Aorta (tissue), 5 donors: Measurements from ENCODE around the gene SCYL1. TPM values are rescaled to one million over a fixed set of nuclear protein-coding genes. Genes with fewer than 3 reads are reported as not detected.

Source experiments
- ATAC-seq: fragments of 200-7000 bp; cut with Tn5 transposase; one replicate; pipeline ENCODE4 v1.9.1; 2022; ENCODE audit warnings: moderate library complexity; ENCODE audit not compliant: low FRiP score
- DNase-seq, 2 donors: peaks; one replicate each; pipeline ENCODE4 v3.0.0-alpha.2; 2020
- H3K27ac ChIP-seq, 2 donors: one replicate each; pipeline ENCODE4 v1.5.1; 2013; ENCODE audit warnings: low read length in 2 of 2, mild to moderate bottlenecking in 2 of 2, moderate library complexity in 2 of 2, control low read depth in 1 of 2, inconsistent platforms in 1 of 2, low read depth in 1 of 2
- H3K27me3 ChIP-seq, 2 donors: one replicate each; pipeline ENCODE4 v1.6.1; 2013; ENCODE audit warnings: control low read depth in 1 of 2, low read length in 1 of 2, mild to moderate bottlenecking in 1 of 2, moderate library complexity in 1 of 2; ENCODE audit not compliant: insufficient read depth in 2 of 2, control insufficient read depth in 1 of 2
- H3K36me3 ChIP-seq, 2 donors: one replicate each; pipeline ENCODE4 v1.6.1; 2013; ENCODE audit warnings: control low read depth in 1 of 2, low read length in 1 of 2, mild to moderate bottlenecking in 1 of 2; ENCODE audit not compliant: insufficient read depth in 2 of 2, control insufficient read depth in 1 of 2
- H3K4me1 ChIP-seq, 2 donors: one replicate each; pipeline ENCODE4 v1.6.1; 2013; ENCODE audit warnings: low read length in 2 of 2, control low read depth in 1 of 2, mild to moderate bottlenecking in 1 of 2, moderate library complexity in 1 of 2; ENCODE audit not compliant: insufficient read depth in 2 of 2, control insufficient read depth in 1 of 2
- H3K4me3 ChIP-seq, 2 donors: one replicate each; pipeline ENCODE4 v1.5.1; 2013; ENCODE audit warnings: low read length in 2 of 2, control low read depth in 1 of 2, mild to moderate bottlenecking in 1 of 2
- H3K9me3 ChIP-seq: one replicate; pipeline ENCODE4 v1.6.1; 2013; ENCODE audit warnings: mild to moderate bottlenecking, low read length; ENCODE audit not compliant: control insufficient read depth
- WGBS, 2 donors: extraction: QIAGEN DNeasy Blood & Tissue Kit; methylation state at CpG; one replicate each; pipeline ENCODE4 v1.1.7; 2013; 5-methylcytosine and 5-hydroxymethylcytosine counted together
- intact Hi-C, 2 donors: fragments of 100-400 bp; cut with DNase I; formaldehyde crosslinking; loops; one replicate each; pipeline versions ENCODE4 v1.14.2 to v1.15.0; 2022
- polyA plus RNA-seq, 2 donors: library from polyadenylated mRNA; stranded (reverse); fragments of 200-250 nt; gene quantifications; one replicate each; pipeline ENCODE4 v1.2.3, GENCODE V29; 2013
- total RNA-seq, 2 donors: library from RNA; stranded (reverse); fragmentation: NEBNext Ultra II Directional; extraction: Animal tissue kit (Norgen Biotek cat#: 25700); gene quantifications; one replicate each; pipeline ENCODE4 v1.2.1, GENCODE V29; 2021
- donor health status: healthy with polysubstance abuse.
- donor health status: Bipolar disorder and iron deficiency.
- donor health status: DM: no; HTN: no; CAD: no.
- donor health status: DM: no; HTN: no; CAD: no.
- donor health status: DM: yes; HTN: yes; CAD: no.

SCYL1 gene
- total and polyA plus RNA-seq, 4 donors = 31.3 to 98.9 (median 74.2) TPM

- peak; percentile 71 for ATAC-seq
- H3K4me3 ChIP-seq = peak within 1 kb of the TSS; percentile 95 to 100
- peak within 1 kb of the TSS; percentile 100 for H3K27ac ChIP-seq
- H3K27me3 ChIP-seq = peaks cover 0 to 2% of the 10 kb centered on the region in 2 donors
- 0 to 1% methylated on average over 24 of the region's 24 CpGs for WGBS, 2 donors
- intact Hi-C loops = loop anchor here in 1 of 2 donors (1.0 kb wide), 1 partner anchor 77 kb away; the partner anchor contains the start of gene NEAT1
- H3K36me3 ChIP-seq = peaks cover 3 to 6% of the 10 kb centered on the region in 2 donors
- no peaks in the 10 kb centered on the region for H3K9me3 ChIP-seq
- DNase-seq = peak; percentile 95 to 98
- H3K4me1 ChIP-seq = no peaks in the 10 kb centered on the region
Measured at GRCh38 chr11:65498977-65499712, 25.7 kb upstream of the SCYL1 start, which contains the start of gene MALAT1. TSS of gene MALAT1 (plus strand) at chr11:65499045.

- intact Hi-C loops = no loop called here
- no peak for DNase-seq
- WGBS, 2 donors = 0 to 1% methylated on average over 3 of the region's 3 CpGs
Measured at GRCh38 chr11:65499713-65500386, 25.0 kb upstream of the SCYL1 start.

GRCh38 chr11:65500387-65501185 is 24.3 kb upstream of the SCYL1 start:
- H3K27ac ChIP-seq = peak overlapping the region; percentile 90 to 100
- ATAC-seq = no peak
- peaks cover 14 to 15% of the 10 kb centered on the region in 2 donors for H3K36me3 ChIP-seq
- peak in 1 of 2 donors; percentile 70 for DNase-seq
- peak overlapping the region; percentile 95 to 100 for H3K4me3 ChIP-seq
- H3K27me3 ChIP-seq = peaks cover 0 to 2% of the 10 kb centered on the region in 2 donors
- H3K9me3 ChIP-seq = no peaks in the 10 kb centered on the region
- H3K4me1 ChIP-seq = no peaks in the 10 kb centered on the region
- 0% methylated on average over 20 of the region's 20 CpGs for WGBS, 2 donors
- intact Hi-C loops = no loop called here

More at GRCh38 chr11:65499713-65500386, 25.0 kb upstream of the SCYL1 start:
- Histone ChIP-seq H3K36me3 (peaks cover 8% of the 10 kb centered on the region in 2 donors), H3K9me3 (no peaks in the 10 kb centered on the region), H3K27me3 (peaks cover 0 to 2% of the 10 kb centered on the region in 2 donors), H3K27ac (peak overlapping the region; percentile 90 to 100), H3K4me3 (peak overlapping the region; percentile 95 to 100), H3K4me1 (no peaks in the 10 kb centered on the region)
- no peak for ATAC-seq

- H3K27me3 ChIP-seq = peaks cover 0 to 2% of the 10 kb centered on the region in 2 donors
- peak overlapping the region in 1 of 2 donors; percentile 90 for H3K27ac ChIP-seq
- intact Hi-C loops = no loop called here
- DNase-seq (no peak), ATAC-seq (no peak)
- no peaks in the 10 kb centered on the region for H3K9me3 ChIP-seq
- WGBS, 2 donors = 0% methylated on average over 2 of the region's 2 CpGs
- H3K4me3 ChIP-seq = peak overlapping the region; percentile 95 to 100
- H3K4me1 ChIP-seq = peaks cover 0 to 2% of the 10 kb centered on the region in 2 donors
- peaks cover 15 to 16% of the 10 kb centered on the region in 2 donors for H3K36me3 ChIP-seq
Measured at GRCh38 chr11:65501186-65501471, 23.8 kb upstream of the SCYL1 start.

- Histone ChIP-seq H3K36me3 (peaks cover 15 to 16% of the 10 kb centered on the region in 2 donors), H3K27me3 (peaks cover 0 to 2% of the 10 kb centered on the region in 2 donors), H3K4me1 (peaks cover 0 to 2% of the 10 kb centered on the region in 2 donors), H3K27ac (peak overlapping the region; percentile 88 to 90), H3K4me3 (peak overlapping the region; percentile 95 to 100), H3K9me3 (no peaks in the 10 kb centered on the region)
- intact Hi-C loops = no loop called here
- peak in 1 of 2 donors; percentile 42 for DNase-seq
- WGBS, 2 donors = 0 to 1% methylated on average over 3 of the region's 3 CpGs
- no peak for ATAC-seq
Measured at GRCh38 chr11:65501472-65502273, 23.2 kb upstream of the SCYL1 start.

- no peak for ATAC-seq
- Histone ChIP-seq H3K4me1 (peaks cover 0 to 2% of the 10 kb centered on the region in 2 donors), H3K27me3 (peaks cover 0 to 2% of the 10 kb centered on the region in 2 donors), H3K36me3 (peaks cover 15 to 16% of the 10 kb centered on the region in 2 donors), H3K9me3 (no peaks in the 10 kb centered on the region), H3K27ac (no peak overlapping the region), H3K4me3 (peak overlapping the region; percentile 95 to 100)
- intact Hi-C loops = no loop called here
- no peak for DNase-seq
Measured at GRCh38 chr11:65502274-65502554, 22.7 kb upstream of the SCYL1 start.

GRCh38 chr11:65502555-65503367 is 22.1 kb upstream of the SCYL1 start:
- Histone ChIP-seq H3K27ac (no peak overlapping the region), H3K4me1 (peaks cover 0 to 2% of the 10 kb centered on the region in 2 donors), H3K4me3 (peak overlapping the region; percentile 95 to 100), H3K27me3 (peaks cover 0 to 2% of the 10 kb centered on the region in 2 donors), H3K9me3 (no peaks in the 10 kb centered on the region), H3K36me3 (peaks cover 15 to 16% of the 10 kb centered on the region in 2 donors)
- no peak for ATAC-seq
- peak; percentile 8 to 30 for DNase-seq
- intact Hi-C loops = no loop called here
- 0% methylated on average over 6 of the region's 6 CpGs for WGBS, 2 donors
